Ovary (tissue), 9 donors: ENCODE results near the gene METTL13. TPM values are rescaled to one million over a fixed set of nuclear protein-coding genes. Genes with fewer than 3 reads are reported as not detected.

Source experiments
- DNase-seq, 5 donors: peaks; one replicate each; pipeline ENCODE4 v3.0.0-alpha.2; 2019 to 2020
- H3K27ac ChIP-seq, 2 donors: fragments of 200-600 bp; one replicate each; pipeline versions ENCODE4 v1.5.1 to v1.8.0; 2019 to 2022
- H3K27me3 ChIP-seq: fragments of 200-600 bp; one replicate; pipeline ENCODE4 v1.8.0; 2022
- H3K36me3 ChIP-seq: fragments of 200-600 bp; sonication (generic); one replicate; pipeline ENCODE4 v1.5.1; 2019
- H3K4me1 ChIP-seq: one replicate; pipeline ENCODE4 v1.8.1; 2013; ENCODE audit warnings: mild to moderate bottlenecking, moderate library complexity; ENCODE audit not compliant: insufficient read depth
- H3K4me3 ChIP-seq: fragments of 200-600 bp; sonication (generic); one replicate; pipeline ENCODE4 v1.5.1; 2017
- H3K9me3 ChIP-seq, 2 donors: fragments of 200-600 bp in 1 of 2; sonication (generic) in 1 of 2; one replicate each; pipeline versions ENCODE4 v1.5.1 to v1.8.1; 2013 to 2019; ENCODE audit warnings: mild to moderate bottlenecking in 1 of 2, moderate library complexity in 1 of 2
- EP300 ChIP-seq: sonication (generic); formaldehyde crosslinking; IDR thresholded peaks from one replicate; pipeline ENCODE4 v1.6.1; 2017; ENCODE audit warnings: antibody characterized with exemption
- POLR2A ChIP-seq: fragments of 450-650 bp; IDR thresholded peaks from one replicate; pipeline ENCODE4 v1.6.1; 2017; ENCODE audit warnings: antibody characterized with exemption, mild to moderate bottlenecking, moderate library complexity
- WGBS, 3 donors: extraction: QIAGEN DNeasy Blood & Tissue Kit in 1 of 3; methylation state at CpG; one replicate each; pipeline versions ENCODE4 v1.1.5 to v1.1.7; 2013 to 2017; 5-methylcytosine and 5-hydroxymethylcytosine counted together
- intact Hi-C, 4 donors: fragments of 100-400 bp; cut with DNase I; formaldehyde crosslinking; loops; one replicate each; pipeline versions ENCODE4 v1.11.0 to v1.15.1; 2022 to 2023
- polyA plus RNA-seq, 2 donors: library from polyadenylated mRNA; stranded (reverse); fragments of 200-250 nt in 1 of 2; fragments of 350-450 nt in 1 of 2; fragmentation: Illumina TruSeq in 1 of 2; extraction: RNeasy Lipid Tissue Mini Kit (QIAGEN cat#74804) in 1 of 2; gene quantifications; one replicate each; pipeline ENCODE4 v1.2.3, GENCODE V29; 2013 to 2014
- small RNA-seq: library from RNA; depleted of rRNA; stranded (forward); fragments of <200 nt; gene quantifications from one replicate; pipeline ENCODE3, GENCODE V24; 2016
- total RNA-seq, 7 donors: library from RNA; depleted of rRNA in 2 of 7; stranded (reverse); fragments of >200 nt in 2 of 7; fragmentation: NEBNext Ultra II Directional in 3 of 7; extraction: Animal tissue kit (Norgen Biotek cat#: 25700) in 3 of 7; gene quantifications; one replicate each; pipeline versions ENCODE4 v1.1.0 to v1.2.4, GENCODE V29; 2016 to 2023
- TF ChIP-seq, protein P1 (sequence below), 3 donors: fragments of 450-650 bp in 2 of 3; fragments of 200-600 bp in 1 of 3; IDR thresholded peaks; one replicate each; pipeline versions ENCODE4 v1.5.1 to v1.8.0; 2016 to 2022; ENCODE audit warnings: antibody characterized with exemption in 3 of 3, mild to moderate bottlenecking in 1 of 3
- donor health status: DM: no; HTN: no; CAD: no; lungs with moderate emphysema.
- donor health status: DM: no; HTN: no; CAD: no.
- donor health status: Bipolar disorder and iron deficiency.
- donor health status: DM: yes; HTN: yes; CAD: no.
- donor health status: DM: no; HTN: no; CAD: no.
- donor health status: DM: yes; HTN: yes; CAD: no.

The METTL13 gene
- total and polyA plus RNA-seq, 9 donors: 9.1 to 29.1 (median 19.1) TPM

DNA sequence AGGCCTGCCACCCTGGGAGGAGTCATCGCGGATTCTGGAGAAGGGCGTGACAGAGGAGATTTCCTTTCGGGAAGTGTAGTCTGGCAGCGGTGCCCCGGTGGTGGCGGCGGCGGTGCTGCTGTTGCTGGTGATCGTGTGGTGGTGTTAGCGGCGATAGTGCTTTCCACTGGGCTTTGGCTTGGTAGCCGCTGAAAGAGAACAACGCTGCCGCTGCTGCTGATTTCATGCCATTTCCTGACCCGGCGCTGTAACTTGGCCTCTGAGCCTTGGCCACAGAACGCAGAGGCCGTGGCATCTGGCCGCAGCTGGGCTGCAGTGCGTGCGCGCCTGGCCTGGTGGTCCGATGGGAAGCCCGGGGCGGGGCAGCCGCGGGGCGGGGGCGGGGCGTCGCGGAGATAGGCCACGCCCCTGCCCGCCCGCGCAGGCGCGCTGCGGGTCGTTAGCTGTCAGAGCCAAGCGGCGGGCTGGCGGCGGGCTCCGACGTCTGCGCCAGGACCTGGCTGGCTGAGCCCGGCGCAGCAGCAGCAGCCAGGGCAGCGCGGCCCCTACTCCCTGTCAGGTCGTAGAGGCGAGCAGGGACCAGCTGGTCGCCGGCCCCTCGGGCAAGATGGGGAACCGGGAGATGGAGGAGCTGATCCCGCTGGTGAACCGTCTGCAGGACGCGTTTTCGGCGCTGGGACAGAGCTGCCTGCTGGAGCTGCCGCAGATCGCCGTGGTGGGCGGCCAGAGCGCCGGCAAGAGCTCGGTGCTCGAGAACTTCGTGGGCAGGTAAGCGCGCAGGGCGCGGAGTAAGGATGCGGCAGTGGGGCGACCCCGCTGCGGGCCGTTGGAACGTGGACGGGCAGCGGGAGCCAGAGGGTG lies 59.8 kb downstream of the METTL13 start, which contains the start of gene DNM3:
Gene DNM3 (plus strand): TSS at position 449 of the 861 bp plus-strand sequence. CDS start 159 bp downstream, at position 608.
- H3K9me3 ChIP-seq: no peaks in the 10 kb centered on the region
- peak; percentile 80 to 92 (median 84) for DNase-seq
- H3K36me3 ChIP-seq: no peaks in the 10 kb centered on the region
- no peaks in the 10 kb centered on the region for H3K4me1 ChIP-seq
- intact Hi-C loops: no loop called here
- peak within 1 kb of the TSS; percentile 0 to 39 for H3K27ac ChIP-seq
- no peaks in the 10 kb centered on the region for H3K27me3 ChIP-seq
- peak within 1 kb of the TSS; percentile 74 for H3K4me3 ChIP-seq
- WGBS, 3 donors: 1% methylated on average over 68 to 85 of the region's 85 CpGs
- TF ChIP-seq, protein P1, sequence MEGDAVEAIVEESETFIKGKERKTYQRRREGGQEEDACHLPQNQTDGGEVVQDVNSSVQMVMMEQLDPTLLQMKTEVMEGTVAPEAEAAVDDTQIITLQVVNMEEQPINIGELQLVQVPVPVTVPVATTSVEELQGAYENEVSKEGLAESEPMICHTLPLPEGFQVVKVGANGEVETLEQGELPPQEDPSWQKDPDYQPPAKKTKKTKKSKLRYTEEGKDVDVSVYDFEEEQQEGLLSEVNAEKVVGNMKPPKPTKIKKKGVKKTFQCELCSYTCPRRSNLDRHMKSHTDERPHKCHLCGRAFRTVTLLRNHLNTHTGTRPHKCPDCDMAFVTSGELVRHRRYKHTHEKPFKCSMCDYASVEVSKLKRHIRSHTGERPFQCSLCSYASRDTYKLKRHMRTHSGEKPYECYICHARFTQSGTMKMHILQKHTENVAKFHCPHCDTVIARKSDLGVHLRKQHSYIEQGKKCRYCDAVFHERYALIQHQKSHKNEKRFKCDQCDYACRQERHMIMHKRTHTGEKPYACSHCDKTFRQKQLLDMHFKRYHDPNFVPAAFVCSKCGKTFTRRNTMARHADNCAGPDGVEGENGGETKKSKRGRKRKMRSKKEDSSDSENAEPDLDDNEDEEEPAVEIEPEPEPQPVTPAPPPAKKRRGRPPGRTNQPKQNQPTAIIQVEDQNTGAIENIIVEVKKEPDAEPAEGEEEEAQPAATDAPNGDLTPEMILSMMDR (IDR thresholded peaks at IDR 0.05): no peak
- TF ChIP-seq POLR2A (peak; percentile 32), EP300 (no peak)

DNA sequence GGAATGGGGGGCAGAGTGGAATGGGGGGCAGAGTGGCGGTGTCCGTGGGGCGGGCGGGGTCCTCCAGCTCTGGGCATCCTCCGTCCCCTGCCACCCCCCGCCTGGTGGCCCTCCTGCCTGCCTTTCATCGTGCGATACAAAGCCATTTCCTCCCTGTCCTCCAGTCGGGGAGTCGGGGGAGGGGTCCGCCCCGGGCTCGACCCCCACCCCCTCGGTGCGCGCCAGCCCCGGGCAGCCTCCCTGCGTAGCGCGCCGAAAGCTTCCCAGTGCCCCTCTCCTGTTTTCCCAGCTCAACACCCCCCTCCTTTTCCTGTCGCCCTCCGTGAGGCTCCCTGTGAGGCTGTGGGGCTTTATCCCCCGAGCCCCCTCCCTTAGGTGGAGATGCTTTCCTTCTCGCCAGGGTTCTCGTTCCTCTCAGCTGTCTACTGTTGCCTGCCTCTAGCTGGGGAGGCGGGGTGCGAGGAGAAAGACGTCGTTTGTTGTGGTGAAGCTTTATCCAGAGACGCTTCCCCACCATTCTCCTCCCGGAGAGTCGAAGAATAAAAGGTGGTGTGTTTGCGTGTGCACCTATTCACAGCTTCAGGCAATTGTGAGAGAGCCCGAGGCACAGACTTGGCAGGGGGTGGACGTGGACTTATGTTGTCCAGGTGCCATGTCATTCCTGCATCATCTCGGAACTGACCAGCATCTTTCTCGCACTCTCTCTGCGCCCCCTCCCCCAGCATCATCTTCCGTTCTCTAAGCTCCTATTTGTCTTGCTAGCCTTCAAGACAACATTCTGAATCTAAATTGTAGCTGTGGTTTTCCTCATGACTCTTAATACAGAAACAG lies 60.7 kb downstream of the METTL13 start:
- Histone ChIP-seq H3K27me3 (no peaks in the 10 kb centered on the region), H3K36me3 (no peaks in the 10 kb centered on the region), H3K27ac (peak overlapping the region in 1 of 2 donors; percentile 0), H3K9me3 (no peaks in the 10 kb centered on the region), H3K4me1 (no peaks in the 10 kb centered on the region), H3K4me3 (peak overlapping the region; percentile 74)
- no peak for TF ChIP-seq POLR2A
- TF ChIP-seq, protein P1 (IDR thresholded peaks at IDR 0.05): no peak
- DNase-seq: peak in 4 of 5 donors; percentile 17 to 41 (median 30)
- intact Hi-C loops: no loop called here
- WGBS, 3 donors: 1% methylated on average over 40 of the region's 40 CpGs

DNA sequence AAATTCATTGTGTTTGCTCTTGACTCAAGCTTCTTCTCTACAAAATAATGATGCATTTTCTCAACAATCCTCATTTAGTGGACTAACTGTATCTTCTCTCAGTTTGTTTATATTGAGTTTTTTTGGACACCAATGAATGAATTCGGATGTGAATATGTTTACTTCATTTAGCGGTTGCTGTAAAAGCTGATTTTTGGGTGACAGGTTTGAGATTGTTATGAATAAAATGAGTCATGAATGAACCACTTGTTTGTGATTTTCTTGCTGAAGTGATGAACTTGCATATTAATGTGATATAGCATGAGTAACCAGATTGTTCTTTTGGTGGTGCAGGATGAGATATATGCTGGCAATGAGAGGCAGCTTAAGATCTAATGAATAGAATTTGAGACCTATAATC lies 62.9 kb downstream of the METTL13 start:
- Histone ChIP-seq H3K27ac (no peak overlapping the region), H3K4me3 (no peak overlapping the region), H3K4me1 (no peaks in the 10 kb centered on the region), H3K27me3 (no peaks in the 10 kb centered on the region), H3K36me3 (no peaks in the 10 kb centered on the region), H3K9me3 (no peaks in the 10 kb centered on the region)
- WGBS, 3 donors: 82 to 87% (median 85%) methylated on average over 2 of the region's 2 CpGs
- intact Hi-C loops: no loop called here
- TF ChIP-seq POLR2A (no peak), EP300 (no peak)
- TF ChIP-seq, protein P1 (IDR thresholded peaks at IDR 0.05): no peak
- no peak for DNase-seq

DNA sequence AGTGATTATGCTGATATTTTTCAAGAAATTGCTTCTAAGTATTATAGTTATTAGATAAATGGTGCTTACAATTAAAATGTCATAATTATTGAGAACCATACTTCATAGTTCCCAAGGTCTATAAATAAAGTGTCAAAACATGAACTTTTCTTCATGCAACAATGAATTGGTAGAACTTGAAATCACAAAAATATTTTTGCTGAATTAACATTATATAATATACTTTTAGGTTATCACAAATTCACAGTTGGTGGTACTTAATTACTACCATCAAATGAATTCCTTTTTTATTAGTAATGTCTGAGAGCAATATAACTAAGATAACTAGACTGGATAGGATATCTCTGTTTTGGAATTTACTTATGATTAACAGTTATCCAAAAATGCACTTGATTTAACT lies 64.5 kb downstream of the METTL13 start:
- Histone ChIP-seq H3K36me3 (no peaks in the 10 kb centered on the region), H3K27ac (no peak overlapping the region), H3K4me3 (no peak overlapping the region), H3K27me3 (no peaks in the 10 kb centered on the region), H3K9me3 (no peaks in the 10 kb centered on the region), H3K4me1 (no peaks in the 10 kb centered on the region)
- TF ChIP-seq EP300 (no peak), POLR2A (no peak)
- TF ChIP-seq, protein P1 (IDR thresholded peaks at IDR 0.05): no peak
- intact Hi-C loops: no loop called here
- DNase-seq: no peak

Small RNAs within 50 kb of the gene (small RNA-seq; reads per million reads assigned to genes)
- gene RF00601: not detected

Other genes starting within 250 kb of the METTL13 start
- gene MYOCOS, start 159.4 kb upstream of the METTL13 start, total RNA-seq: under 1 TPM in 1 of 7 donors, not detected in 6; 0.57 TPM
- gene MYOCOS, start 159.4 kb upstream of the METTL13 start, polyA plus RNA-seq: under 1 TPM in 1 of 2 donors, not detected in 1; 0.08 TPM
- 1 to 10 TPM in 5 of 7 donors, under 1 TPM in 1, not detected in 1; 0.72 to 7.1 (median 1.1) TPM for gene MYOC, start 129.0 kb upstream of the METTL13 start, total RNA-seq
- gene MYOC, start 129.0 kb upstream of the METTL13 start, polyA plus RNA-seq: 1 to 10 TPM in 1 of 2 donors, under 1 TPM in 1; 0.56 to 9.4 TPM
- 10 to 100 TPM in 6 of 7 donors, 1 to 10 TPM in 1; 6.7 to 14.1 (median 12.3) TPM for gene VAMP4, start 39.6 kb upstream of the METTL13 start, total RNA-seq
- 10 to 100 TPM in 1 of 2 donors, 1 to 10 TPM in 1; 6.9 to 12.5 TPM for gene VAMP4, start 39.6 kb upstream of the METTL13 start, polyA plus RNA-seq
- gene DNM3, start 59.8 kb downstream of the METTL13 start, total RNA-seq: 1 to 10 TPM; 3.1 to 6.5 (median 4.4) TPM
- 1 to 10 TPM; 3.9 to 5.4 TPM for gene DNM3, start 59.8 kb downstream of the METTL13 start, polyA plus RNA-seq